ENCODE measurements around the gene RIC8A. TPM values are rescaled to one million over a fixed set of nuclear protein-coding genes. Genes with fewer than 3 reads are reported as not detected.

Gene RIC8A
- total and polyA plus RNA-seq, 9 of the 15 experiments (the other 6 are each of a cell fraction or from before 2014, with no cell fraction given): 10.7 to 108 (median 72.1) TPM

GRCh38 chr11:244376-244775 is 36.9 kb downstream of the RIC8A start:
- intact Hi-C loops (cut with micrococcal nuclease) (no loop called here), in situ Hi-C loops (cut with MboI) (no loop called here)
- ChIA-PET POLR2A (interaction anchor here (0.6 to 1.1 kb wide), 2 partner anchors 11 to 41 kb away, joined by 3 read pairs; no protein-coding TSS in a partner anchor), CTCF (ENCODE audit: low intra/inter-chr PET ratio) (no interaction called here)
- H2AFZ ChIP-seq (ENCODE audit: low read depth, low read length): no peak overlapping the region
- no peaks in the 10 kb centered on the region; a peak in 1 of 5 replicates for H3K4me1 ChIP-seq (replicated peaks in 1 of 2; ENCODE audit: control insufficient read depth in 2 of 2, insufficient read depth in 2 of 2, low read length in 2 of 2)
- no peak for ATAC-seq
- no peak overlapping the region for H3K4me2 ChIP-seq (ENCODE audit: insufficient read depth, low read length)
- no peak for DNase-seq (ENCODE audit: extremely low read depth in 1 of 4, low spot score in 3 of 4)
- H3K9me1 ChIP-seq (ENCODE audit: control insufficient read depth, insufficient read depth, low read length): no peaks in the 10 kb centered on the region
- BruUV-seq (replicated peaks): no TSS peak
- no peak overlapping the region for H3K27ac ChIP-seq (ENCODE audit: extremely low read depth, low read depth, low read length)
- H3K79me2 ChIP-seq (ENCODE audit: control insufficient read depth, insufficient read depth, low read length): peaks cover 31% of the 10 kb centered on the region
- H3K9me3 ChIP-seq (replicated peaks; ENCODE audit: control insufficient read depth, insufficient read depth, low read depth, low read length): no peaks in the 10 kb centered on the region
- H3K36me3 ChIP-seq (ENCODE audit: control insufficient read depth, insufficient read depth, low read length): peaks cover 95% of the 10 kb centered on the region
- H4K20me1 ChIP-seq (replicated peaks; ENCODE audit: control insufficient read depth, insufficient read depth, low read length): no peaks in the 10 kb centered on the region
- no peak overlapping the region for H3K4me3 ChIP-seq
- no peak for FAIRE-seq
- no peak overlapping the region for H3K9ac ChIP-seq (ENCODE audit: insufficient read depth in 1 of 2, low read depth in 2 of 2, low read length in 2 of 2)
- H3K27me3 ChIP-seq (ENCODE audit: control insufficient read depth in 2 of 2, insufficient read depth in 2 of 2, low read length in 2 of 2): no peaks in the 10 kb centered on the region
- 97% methylated on average over 2 of the region's 2 CpGs for WGBS (ENCODE audit: insufficient coverage, low coverage, missing lambda C conversion rate)
- TF ChIP-seq GATAD2A (IDR thresholded peaks at IDR 0.05) (no peak), ZBTB1 (CRISPR knock-in tag; IDR thresholded peaks at IDR 0.05; ENCODE audit: borderline replicate concordance, low read depth) (no peak), GMEB1 (CRISPR knock-in tag; IDR thresholded peaks at IDR 0.05) (no peak), ZNF212 (CRISPR knock-in tag; IDR thresholded peaks at IDR 0.05) (no peak), SMARCB1 (IDR thresholded peaks at IDR 0.05; ENCODE audit: insufficient read length, low read depth) (no peak), MAFF (IDR thresholded peaks at IDR 0.05; ENCODE audit: low read length) (no peak), MGA (IDR thresholded peaks at IDR 0.05) (no peak), SMARCC2 (IDR thresholded peaks at IDR 0.05; ENCODE audit: low read depth) (no peak), ELF2 (CRISPR knock-in tag; IDR thresholded peaks at IDR 0.05) (no peak), ZNF445 (CRISPR knock-in tag; IDR thresholded peaks at IDR 0.05; ENCODE audit: low read depth) (no peak), TAF1 (IDR thresholded peaks at IDR 0.05; ENCODE audit: control insufficient read depth, extremely low read depth, insufficient read depth, low read length, severe bottlenecking) (no peak)
